HepG2 (cell line): ENCODE results near the gene MACROD2. TPM values are rescaled to one million over a fixed set of nuclear protein-coding genes. Genes with fewer than 3 reads are reported as not detected.

Experiments used
- ATAC-seq: fragments of 200-7000 bp; cut with Tn5 transposase; 3 replicates; pipeline ENCODE4 v1.9.1; 2020; ENCODE audit warnings: mild to moderate bottlenecking, moderate library complexity
- BruUV-seq: library from RNA; stranded (reverse); fragments of 400-500 nt; replicated peaks from 2 replicates; lab custom pipeline; 2021; lab: Mats Ljungman, UMichigan
- CTCF ChIA-PET: fragments of 300-600 bp; formaldehyde crosslinking; extraction: SDS; loops from one replicate; lab custom pipeline; 2021; ENCODE audit warnings: low total read pairs, inconsistent platforms, low intra/inter-chr PET ratio; lab: Yijun Ruan, JAX
- POLR2A ChIA-PET: fragments of 350-600 bp; sonication (Branson Sonifier 250); formaldehyde crosslinking; loops from one replicate; lab custom pipeline; 2020; ENCODE audit warnings: antibody characterized with exemption, inconsistent platforms; lab: Yijun Ruan, JAX
- DNase-seq: peaks from one replicate; pipeline ENCODE4 v3.0.0-alpha.2; 2015; ENCODE audit warnings: low spot score
- FAIRE-seq: peaks from 3 replicates; lab custom pipeline; 2011; peaks lifted over from hg19 to GRCh38; lab: Jason Lieb, UNC
- H2AFZ ChIP-seq: one replicate; pipeline ENCODE4 v1.6.1; 2011; ENCODE audit warnings: low read length, inconsistent platforms
- H3K27ac ChIP-seq: fragments of 300-600 bp; 3 replicates; pipeline ENCODE4 v1.8.0; 2011; ENCODE audit warnings: mixed run types, mild to moderate bottlenecking, mixed read lengths, low read length, inconsistent platforms; ENCODE audit not compliant: insufficient read depth; ENCODE audit errors: extremely low read length
- H3K27me3 ChIP-seq, 2 experiments: fragments of 200-600 bp in 1 of 2; 2 replicates in 1 of 2; 3 replicates in 1 of 2; pipeline versions ENCODE4 v1.6.0 to v1.8.0; 2011; ENCODE audit warnings: low read length in 2 of 2, mild to moderate bottlenecking in 2 of 2, moderate library complexity in 2 of 2, inconsistent platforms in 1 of 2; ENCODE audit not compliant: insufficient read depth in 2 of 2, control insufficient read depth in 1 of 2
- H3K36me3 ChIP-seq, 2 experiments: fragments of 200-600 bp in 1 of 2; replicated peaks in 1 of 2; 2 replicates in 1 of 2; 3 replicates in 1 of 2; pipeline versions ENCODE4 v1.5.1 to v1.8.0; 2011; ENCODE audit warnings: low read length in 2 of 2, inconsistent platforms in 1 of 2; ENCODE audit not compliant: insufficient read depth in 2 of 2, control insufficient read depth in 1 of 2
- H3K4me1 ChIP-seq: 2 replicates; pipeline ENCODE4 v1.5.1; 2012; ENCODE audit warnings: low read length, inconsistent platforms; ENCODE audit not compliant: insufficient read depth
- H3K4me2 ChIP-seq: 2 replicates; pipeline ENCODE4 v1.6.0; 2011; ENCODE audit warnings: low read depth, low read length, inconsistent platforms
- H3K4me3 ChIP-seq, 3 experiments: fragments of 200-600 bp in 1 of 3; sonication (generic), shearing (Covaris generic) in 1 of 3; replicated peaks in 1 of 3; 2 replicates each; pipeline ENCODE4 v1.5.1; 2011 to 2016; ENCODE audit warnings: low read length in 3 of 3, inconsistent platforms in 2 of 3, low read depth in 2 of 3, mild to moderate bottlenecking in 2 of 3, control low read depth in 1 of 3, mixed read lengths in 1 of 3; ENCODE audit not compliant: insufficient read depth in 1 of 3
- H3K79me2 ChIP-seq: one replicate; pipeline ENCODE4 v1.6.1; 2011; ENCODE audit warnings: low read length, inconsistent platforms; ENCODE audit not compliant: insufficient read depth
- H3K9ac ChIP-seq: 2 replicates; pipeline ENCODE4 v1.6.0; 2011; ENCODE audit warnings: mild to moderate bottlenecking, low read depth, low read length, inconsistent platforms; ENCODE audit not compliant: insufficient read depth
- H3K9me3 ChIP-seq: 2 replicates; pipeline ENCODE4 v1.5.1; 2012; ENCODE audit warnings: mild to moderate bottlenecking, low read length
- H4K20me1 ChIP-seq: 2 replicates; pipeline ENCODE4 v1.6.0; 2011; ENCODE audit warnings: inconsistent platforms, mild to moderate bottlenecking, low read length, moderate library complexity; ENCODE audit not compliant: insufficient read depth
- CENPT ChIP-seq: sonication (generic); formaldehyde crosslinking; IDR thresholded peaks from 2 replicates; pipeline ENCODE4 v1.8.0; 2022; ENCODE audit warnings: low read depth, mild to moderate bottlenecking, moderate library complexity, missing genetic modification reagents
- EP300 ChIP-seq, 3 experiments: sonication (generic) in 1 of 3; formaldehyde crosslinking in 1 of 3; IDR thresholded peaks; 2 replicates each; pipeline versions ENCODE4 v1.5.1 to v1.6.1; 2011 to 2020; ENCODE audit warnings: low read depth in 2 of 3, low read length in 2 of 3, borderline replicate concordance in 1 of 3, improper control_type of control experiment in 1 of 3, mild to moderate bottlenecking in 1 of 3, missing genetic modification reagents in 1 of 3, moderate library complexity in 1 of 3
- GABPA ChIP-seq, 2 experiments: IDR thresholded peaks; 2 replicates each; pipeline ENCODE4 v1.6.1; 2011 to 2016; ENCODE audit warnings: low read depth in 2 of 2, low read length in 1 of 2, missing biosample characterization in 1 of 2, missing genetic modification characterization in 1 of 2
- HES4 ChIP-seq: sonication (generic); formaldehyde crosslinking; IDR thresholded peaks from 2 replicates; pipeline ENCODE4 v1.9.0; 2021; ENCODE audit warnings: mild to moderate bottlenecking, missing genetic modification reagents, borderline replicate concordance
- HMG20A ChIP-seq: IDR thresholded peaks from 2 replicates; pipeline ENCODE4 v1.6.1; 2016; ENCODE audit warnings: borderline replicate concordance
- HOXA5 ChIP-seq: sonication (generic); formaldehyde crosslinking; IDR thresholded peaks from 2 replicates; pipeline ENCODE4 v1.4.0; 2020; ENCODE audit warnings: missing genetic modification reagents
- KDM5B ChIP-seq: sonication (generic); formaldehyde crosslinking; IDR thresholded peaks from 2 replicates; pipeline ENCODE4 v1.4.0; 2020; ENCODE audit warnings: missing genetic modification reagents, mild to moderate bottlenecking, borderline replicate concordance
- POLR2AphosphoS5 ChIP-seq: IDR thresholded peaks from 2 replicates; pipeline ENCODE4 v1.6.1; 2012; ENCODE audit warnings: low read depth, low read length
- TFDP2 ChIP-seq: sonication (generic); formaldehyde crosslinking; IDR thresholded peaks from 2 replicates; pipeline ENCODE4 v1.4.0; 2020; ENCODE audit warnings: missing genetic modification reagents
- ZNF317 ChIP-seq: sonication (generic); formaldehyde crosslinking; IDR thresholded peaks from 2 replicates; pipeline ENCODE4 v1.5.0; 2020; ENCODE audit warnings: mild to moderate bottlenecking, missing genetic modification reagents
- ZNF333 ChIP-seq: sonication (generic); formaldehyde crosslinking; IDR thresholded peaks from 2 replicates; pipeline ENCODE4 v1.4.0; 2020; ENCODE audit warnings: mild to moderate bottlenecking, missing genetic modification reagents, borderline replicate concordance
- ZNF530 ChIP-seq: sonication (generic); formaldehyde crosslinking; IDR thresholded peaks from 2 replicates; pipeline ENCODE4 v1.5.0; 2020; ENCODE audit warnings: low read depth, mild to moderate bottlenecking, missing genetic modification reagents
- ZNF576 ChIP-seq: sonication (generic); formaldehyde crosslinking; IDR thresholded peaks from 2 replicates; pipeline ENCODE4 v1.4.0; 2020; ENCODE audit warnings: mild to moderate bottlenecking, missing genetic modification reagents
- ZSCAN31 ChIP-seq: sonication (generic); formaldehyde crosslinking; IDR thresholded peaks from 2 replicates; pipeline ENCODE4 v1.5.0; 2020; ENCODE audit warnings: low read depth, mild to moderate bottlenecking, missing genetic modification reagents
- WGBS: methylation state at CpG from one replicate; pipeline ENCODE4 v1.1.6; 2017; ENCODE audit warnings: low lambda C conversion rate; 5-methylcytosine and 5-hydroxymethylcytosine counted together
- in situ Hi-C: cut with HindIII; loops from 2 replicates; pipeline ENCODE4 v1.10.0; 2017; ENCODE audit warnings: low pct_unique_long_range_greater_than_20kb; ENCODE audit not compliant: extremely low pct_ligation_motif_present
- intact Hi-C: fragments of 100-400 bp; cut with micrococcal nuclease; formaldehyde crosslinking; loops from one replicate; pipeline ENCODE4 v1.10.0; 2022; ENCODE audit not compliant: unreplicated experiment
- polyA plus RNA-seq, 8 experiments: library from polyadenylated mRNA; depleted of rRNA in 3 of 8; stranded (reverse) in 7 of 8; unstranded in 1 of 8; fragments of >200 nt; fragmentation: Illumina TruSeq in 4 of 8; extraction: Trizol in 4 of 8; gene quantifications; 2 replicates each; pipeline versions ENCODE4 v1.2.1 to v1.2.3, GENCODE V29; 2011 to 2016; ENCODE audit warnings: low read depth in 4 of 8, missing spikeins in 1 of 8, mixed read lengths in 1 of 8; ENCODE audit not compliant: insufficient read depth in 1 of 8
- total RNA-seq, 5 experiments: library from RNA; depleted of rRNA; stranded (reverse); fragments of >200 nt; fragmentation: Illumina TruSeq; extraction: Trizol; gene quantifications; 2 replicates each; pipeline ENCODE4 v1.2.3, GENCODE V29; 2016; ENCODE audit warnings: low read depth in 1 of 5
- TF ChIP-seq, protein P1 (sequence below): sonication (generic); formaldehyde crosslinking; conservative IDR thresholded peaks from 2 replicates; pipeline ENCODE4 v1.4.0; 2020; ENCODE audit warnings: mild to moderate bottlenecking, missing genetic modification reagents, moderate library complexity
- TF ChIP-seq, protein P2 (sequence below): sonication (generic); formaldehyde crosslinking; IDR thresholded peaks from 2 replicates; pipeline ENCODE4 v1.9.0; 2021; ENCODE audit warnings: missing genetic modification reagents, borderline replicate concordance

Gene MACROD2
- total and polyA plus RNA-seq, 2 of the 13 experiments (the other 11 are each of a cell fraction or from before 2014, with no cell fraction given), result 0.13 to 0.51 TPM

GRCh38 chr20:16042731-16043130 lies 2047.4 kb downstream of the MACROD2 start:
- FAIRE-seq, result no peak
- no peaks in the 10 kb centered on the region for H3K79me2 ChIP-seq
- ChIA-PET POLR2A (no interaction called here), CTCF (no interaction called here)
- in situ Hi-C loops, result no loop called here
- H3K4me3 ChIP-seq, result no peak overlapping the region
- WGBS, result 4% methylated on average over 1 of the region's 1 CpG
- peaks cover 27% of the 10 kb centered on the region; the same call in 1 of the 2 replicates for H3K9me3 ChIP-seq
- no TSS peak for BruUV-seq
- H4K20me1 ChIP-seq, result no peaks in the 10 kb centered on the region
- H2AFZ ChIP-seq, result no peak overlapping the region
- H3K36me3 ChIP-seq, result no peaks in the 10 kb centered on the region
- no peak overlapping the region for H3K9ac ChIP-seq
- ATAC-seq, result no peak
- DNase-seq, result no peak
- no peaks in the 10 kb centered on the region for H3K27me3 ChIP-seq
- intact Hi-C loops, result no loop called here
- no peak overlapping the region for H3K27ac ChIP-seq
- H3K4me1 ChIP-seq, result no peaks in the 10 kb centered on the region
- no peak overlapping the region for H3K4me2 ChIP-seq
- TF ChIP-seq ZNF317 (CRISPR knock-in tag) (no peak), GABPA (IDR thresholded peaks at IDR 0.05; ENCODE audit: low read depth, low read length) (no peak), GABPA (CRISPR knock-in tag; IDR thresholded peaks at IDR 0.05; ENCODE audit: low read depth) (no peak), KDM5B (no peak), POLR2AphosphoS5 (no peak), TFDP2 (CRISPR knock-in tag) (no peak), HES4 (CRISPR knock-in tag) (no peak), ZNF530 (CRISPR knock-in tag) (no peak), ZSCAN31 (CRISPR knock-in tag) (no peak), CENPT (no peak), ZNF576 (CRISPR knock-in tag) (no peak), EP300 (IDR thresholded peaks at IDR 0.05; ENCODE audit: low read depth in 2 of 2, low read length in 2 of 2) (no peak), EP300 (CRISPR knock-in tag; IDR thresholded peaks at IDR 0.05; ENCODE audit: borderline replicate concordance) (no peak), ZNF333 (CRISPR knock-in tag) (no peak), HOXA5 (CRISPR knock-in tag) (no peak), HMG20A (CRISPR knock-in tag) (no peak)
- TF ChIP-seq, protein P1, sequence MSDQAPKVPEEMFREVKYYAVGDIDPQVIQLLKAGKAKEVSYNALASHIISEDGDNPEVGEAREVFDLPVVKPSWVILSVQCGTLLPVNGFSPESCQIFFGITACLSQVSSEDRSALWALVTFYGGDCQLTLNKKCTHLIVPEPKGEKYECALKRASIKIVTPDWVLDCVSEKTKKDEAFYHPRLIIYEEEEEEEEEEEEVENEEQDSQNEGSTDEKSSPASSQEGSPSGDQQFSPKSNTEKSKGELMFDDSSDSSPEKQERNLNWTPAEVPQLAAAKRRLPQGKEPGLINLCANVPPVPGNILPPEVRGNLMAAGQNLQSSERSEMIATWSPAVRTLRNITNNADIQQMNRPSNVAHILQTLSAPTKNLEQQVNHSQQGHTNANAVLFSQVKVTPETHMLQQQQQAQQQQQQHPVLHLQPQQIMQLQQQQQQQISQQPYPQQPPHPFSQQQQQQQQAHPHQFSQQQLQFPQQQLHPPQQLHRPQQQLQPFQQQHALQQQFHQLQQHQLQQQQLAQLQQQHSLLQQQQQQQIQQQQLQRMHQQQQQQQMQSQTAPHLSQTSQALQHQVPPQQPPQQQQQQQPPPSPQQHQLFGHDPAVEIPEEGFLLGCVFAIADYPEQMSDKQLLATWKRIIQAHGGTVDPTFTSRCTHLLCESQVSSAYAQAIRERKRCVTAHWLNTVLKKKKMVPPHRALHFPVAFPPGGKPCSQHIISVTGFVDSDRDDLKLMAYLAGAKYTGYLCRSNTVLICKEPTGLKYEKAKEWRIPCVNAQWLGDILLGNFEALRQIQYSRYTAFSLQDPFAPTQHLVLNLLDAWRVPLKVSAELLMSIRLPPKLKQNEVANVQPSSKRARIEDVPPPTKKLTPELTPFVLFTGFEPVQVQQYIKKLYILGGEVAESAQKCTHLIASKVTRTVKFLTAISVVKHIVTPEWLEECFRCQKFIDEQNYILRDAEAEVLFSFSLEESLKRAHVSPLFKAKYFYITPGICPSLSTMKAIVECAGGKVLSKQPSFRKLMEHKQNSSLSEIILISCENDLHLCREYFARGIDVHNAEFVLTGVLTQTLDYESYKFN (CRISPR knock-in tag), result no peak
- TF ChIP-seq, protein P2, sequence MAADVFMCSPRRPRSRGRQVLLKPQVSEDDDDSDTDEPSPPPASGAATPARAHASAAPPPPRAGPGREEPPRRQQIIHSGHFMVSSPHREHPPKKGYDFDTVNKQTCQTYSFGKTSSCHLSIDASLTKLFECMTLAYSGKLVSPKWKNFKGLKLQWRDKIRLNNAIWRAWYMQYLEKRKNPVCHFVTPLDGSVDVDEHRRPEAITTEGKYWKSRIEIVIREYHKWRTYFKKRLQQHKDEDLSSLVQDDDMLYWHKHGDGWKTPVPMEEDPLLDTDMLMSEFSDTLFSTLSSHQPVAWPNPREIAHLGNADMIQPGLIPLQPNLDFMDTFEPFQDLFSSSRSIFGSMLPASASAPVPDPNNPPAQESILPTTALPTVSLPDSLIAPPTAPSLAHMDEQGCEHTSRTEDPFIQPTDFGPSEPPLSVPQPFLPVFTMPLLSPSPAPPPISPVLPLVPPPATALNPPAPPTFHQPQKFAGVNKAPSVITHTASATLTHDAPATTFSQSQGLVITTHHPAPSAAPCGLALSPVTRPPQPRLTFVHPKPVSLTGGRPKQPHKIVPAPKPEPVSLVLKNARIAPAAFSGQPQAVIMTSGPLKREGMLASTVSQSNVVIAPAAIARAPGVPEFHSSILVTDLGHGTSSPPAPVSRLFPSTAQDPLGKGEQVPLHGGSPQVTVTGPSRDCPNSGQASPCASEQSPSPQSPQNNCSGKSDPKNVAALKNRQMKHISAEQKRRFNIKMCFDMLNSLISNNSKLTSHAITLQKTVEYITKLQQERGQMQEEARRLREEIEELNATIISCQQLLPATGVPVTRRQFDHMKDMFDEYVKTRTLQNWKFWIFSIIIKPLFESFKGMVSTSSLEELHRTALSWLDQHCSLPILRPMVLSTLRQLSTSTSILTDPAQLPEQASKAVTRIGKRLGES (CRISPR knock-in tag), result no peak
